Measurements from ENCODE around the gene HNRNPLL.
"Not testable (repeated sequence)": the region's sequence is repeated elsewhere in the genome, so short reads cannot be mapped to it uniquely, and the experiment has no call there.

HNRNPLL gene

GRCh38 chr2:38602732-38603401 lies at the start of gene HNRNPLL:
Gene HNRNPLL, minus strand, starts transcription at chr2:38602928. Its CDS starts 302 bp downstream, at chr2:38602626.
- DNase-seq = peak; percentile 93

DNA sequence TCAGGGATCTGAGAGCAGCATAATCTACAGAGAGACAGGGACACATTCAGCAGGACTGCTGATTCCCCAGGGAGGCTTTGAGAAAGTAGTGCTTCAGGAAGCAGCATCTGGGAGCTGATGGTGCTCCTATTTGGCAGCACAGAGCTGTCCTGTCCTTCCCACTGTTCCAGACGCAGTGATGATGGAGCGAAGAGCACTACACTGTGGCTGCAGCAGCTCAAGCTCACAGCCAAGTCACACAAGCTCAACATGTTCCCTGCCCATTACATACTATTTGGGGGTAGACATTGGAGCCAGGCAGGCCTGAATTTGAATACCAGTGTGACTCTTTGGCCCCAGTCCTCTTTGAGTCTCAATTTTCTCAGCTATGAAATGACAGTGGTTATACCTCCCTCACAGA lies 48.0 kb upstream of the HNRNPLL start:
- DNase-seq = no peak

DNA sequence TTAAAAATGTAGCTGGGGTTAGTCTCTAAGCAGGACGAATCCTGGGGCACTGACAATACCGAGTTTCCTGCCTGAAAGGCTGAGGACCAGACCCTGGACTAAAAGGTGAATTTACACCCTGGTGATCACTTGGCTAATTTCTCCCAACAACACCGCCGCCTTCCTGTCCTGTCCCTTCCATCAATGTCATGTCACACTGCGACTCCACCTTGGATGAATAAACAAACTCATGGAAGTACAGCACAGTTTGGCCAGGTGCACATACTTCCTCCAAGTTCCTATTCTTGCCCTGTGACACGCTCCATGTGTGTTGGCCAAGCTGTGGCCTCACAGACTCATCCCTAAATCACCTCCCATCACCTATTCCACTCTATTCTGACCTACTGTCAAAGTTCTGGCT lies 47.3 kb upstream of the HNRNPLL start:
- DNase-seq = no peak

DNA sequence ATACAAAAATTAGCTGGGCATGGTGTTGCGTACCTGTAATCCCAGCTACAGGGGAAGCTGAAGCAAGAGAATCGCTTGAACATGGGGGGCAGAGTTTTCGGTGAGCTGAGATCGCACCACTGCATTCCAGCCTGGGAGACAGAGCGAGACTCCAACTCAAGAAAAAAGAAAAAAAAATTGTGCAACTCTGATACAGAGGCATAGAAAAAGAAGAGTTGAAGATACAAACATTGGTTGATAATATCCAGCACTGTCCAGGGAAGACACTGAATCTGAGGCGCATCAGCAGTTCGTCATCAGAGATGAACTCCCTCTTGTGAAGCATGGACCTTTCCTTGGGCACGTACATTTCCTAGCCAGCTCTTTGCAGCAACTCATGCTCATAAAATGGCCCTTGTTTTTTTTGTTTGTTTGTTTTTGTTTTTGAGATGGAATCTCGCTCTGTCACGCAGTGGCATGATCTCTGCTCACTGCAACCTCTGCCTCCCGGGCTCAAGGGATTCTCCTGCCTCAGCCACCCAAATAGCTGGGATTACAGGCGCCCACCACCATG lies 46.5 kb upstream of the HNRNPLL start:
- DNase-seq = no peak

- no peak for DNase-seq
These were observed 45.5 kb upstream of the HNRNPLL start for GRCh38 chr2:38648107-38648761.

GRCh38 chr2:38643683-38644511 lies 41.2 kb upstream of the HNRNPLL start:
- not testable (repeated sequence) for DNase-seq

GRCh38 chr2:38643021-38643671 lies 40.4 kb upstream of the HNRNPLL start:
- DNase-seq = no peak

DNA sequence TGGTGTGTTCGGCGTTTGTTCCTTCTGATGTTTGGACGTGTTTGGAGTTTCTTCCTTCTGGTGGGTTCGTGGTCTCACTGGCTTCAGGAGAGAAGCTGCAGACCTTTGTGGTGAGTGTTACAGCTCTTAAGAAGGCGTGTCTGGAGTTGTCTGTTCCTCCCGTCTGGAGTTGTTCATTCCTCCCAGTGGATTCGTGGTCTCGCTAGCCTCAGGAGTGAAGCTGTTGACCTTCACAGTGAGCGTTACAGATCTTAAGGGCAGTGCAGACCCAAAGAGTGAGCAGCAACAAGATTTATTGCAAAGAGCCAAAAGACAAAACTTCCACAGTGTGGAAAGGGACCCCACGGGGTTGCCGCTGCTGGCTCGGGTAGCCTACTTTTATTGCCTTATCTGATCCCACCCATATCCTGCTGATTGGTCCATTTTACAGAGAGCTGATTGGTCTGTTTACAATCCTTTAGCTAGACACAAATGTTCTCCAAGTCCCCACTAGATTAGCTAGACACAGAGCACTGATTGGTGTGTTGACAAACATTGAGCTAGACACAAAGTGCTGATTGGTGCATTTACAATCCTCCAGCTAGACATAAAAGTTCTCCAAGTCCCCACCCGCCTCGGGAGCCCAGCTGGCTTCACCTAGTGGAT lies 39.8 kb upstream of the HNRNPLL start:
- not testable (repeated sequence) for DNase-seq

GRCh38 chr2:38636069-38636468 lies 33.3 kb upstream of the HNRNPLL start:
- DNase-seq = no peak

- DNase-seq = no peak
These were observed 32.4 kb upstream of the HNRNPLL start for GRCh38 chr2:38635139-38635538.

DNA sequence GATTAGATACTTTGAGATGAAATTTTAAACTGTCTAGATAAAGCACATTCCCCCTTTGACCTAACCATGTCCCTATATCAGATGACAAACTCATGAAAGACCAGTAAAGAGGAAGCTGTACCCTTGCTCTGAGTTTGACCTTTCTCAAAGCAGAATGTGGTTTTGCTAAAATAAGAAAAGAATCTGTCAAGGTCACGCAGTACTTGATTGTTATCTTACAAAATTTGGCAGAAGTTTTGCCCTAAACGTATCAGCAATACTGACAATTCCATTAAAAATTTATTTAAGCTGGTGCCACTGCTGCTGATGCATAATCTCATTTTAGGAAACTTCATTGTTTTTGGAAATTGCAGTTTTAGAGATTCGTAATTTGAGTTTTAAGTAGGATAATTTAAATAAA lies 32.0 kb upstream of the HNRNPLL start:
- no peak for DNase-seq

GRCh38 chr2:38633895-38634294 lies 31.2 kb upstream of the HNRNPLL start:
- DNase-seq = no peak

GRCh38 chr2:38632980-38633379 lies 30.3 kb upstream of the HNRNPLL start:
- DNase-seq = no peak

GRCh38 chr2:38631976-38632375 lies 29.2 kb upstream of the HNRNPLL start:
- no peak for DNase-seq

- no peak for DNase-seq
These were observed 27.0 kb upstream of the HNRNPLL start for GRCh38 chr2:38629684-38630083.

DNA sequence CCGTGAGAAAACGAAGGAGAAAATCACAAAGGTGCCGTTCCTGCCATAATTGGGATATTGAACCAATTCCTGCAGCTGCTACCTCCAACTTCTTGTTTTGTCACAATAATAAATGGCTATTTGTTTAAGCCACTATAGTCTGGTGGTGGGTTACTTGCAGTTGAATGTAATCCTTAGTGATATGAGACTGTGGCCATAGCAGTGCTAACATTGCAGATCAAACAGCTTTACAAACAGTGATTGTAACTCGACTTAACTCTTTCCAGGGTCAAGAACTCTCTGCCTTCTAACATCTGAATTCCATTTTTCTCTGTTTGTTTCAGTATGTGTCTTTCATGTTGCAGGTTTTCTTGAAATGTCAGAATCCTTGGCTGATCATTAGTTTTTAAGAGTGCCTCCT lies 24.7 kb upstream of the HNRNPLL start:
- DNase-seq = no peak

- DNase-seq = no peak
These were observed 23.8 kb upstream of the HNRNPLL start for GRCh38 chr2:38626326-38627035.

DNA sequence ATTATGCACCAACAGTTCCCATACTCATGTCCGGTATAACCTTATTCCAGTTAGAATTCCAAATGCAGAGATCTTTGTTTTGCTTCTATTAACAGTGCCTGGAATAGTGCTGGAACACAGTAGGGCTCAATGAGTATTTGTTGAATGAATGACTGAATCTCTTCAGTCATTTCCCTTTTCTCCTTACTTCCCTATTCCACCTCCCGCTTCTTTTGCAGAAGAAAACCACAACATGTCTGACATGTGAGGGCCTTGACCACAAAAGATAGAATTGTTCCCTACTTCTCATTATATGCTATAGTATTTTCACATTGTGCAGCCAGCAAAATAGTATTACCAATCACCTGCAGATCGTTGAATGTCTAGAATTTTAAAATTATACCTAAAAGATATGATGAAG lies 19.5 kb upstream of the HNRNPLL start:
- DNase-seq = no peak

- DNase-seq = no peak
These were observed 18.3 kb upstream of the HNRNPLL start for GRCh38 chr2:38621018-38621417.

DNA sequence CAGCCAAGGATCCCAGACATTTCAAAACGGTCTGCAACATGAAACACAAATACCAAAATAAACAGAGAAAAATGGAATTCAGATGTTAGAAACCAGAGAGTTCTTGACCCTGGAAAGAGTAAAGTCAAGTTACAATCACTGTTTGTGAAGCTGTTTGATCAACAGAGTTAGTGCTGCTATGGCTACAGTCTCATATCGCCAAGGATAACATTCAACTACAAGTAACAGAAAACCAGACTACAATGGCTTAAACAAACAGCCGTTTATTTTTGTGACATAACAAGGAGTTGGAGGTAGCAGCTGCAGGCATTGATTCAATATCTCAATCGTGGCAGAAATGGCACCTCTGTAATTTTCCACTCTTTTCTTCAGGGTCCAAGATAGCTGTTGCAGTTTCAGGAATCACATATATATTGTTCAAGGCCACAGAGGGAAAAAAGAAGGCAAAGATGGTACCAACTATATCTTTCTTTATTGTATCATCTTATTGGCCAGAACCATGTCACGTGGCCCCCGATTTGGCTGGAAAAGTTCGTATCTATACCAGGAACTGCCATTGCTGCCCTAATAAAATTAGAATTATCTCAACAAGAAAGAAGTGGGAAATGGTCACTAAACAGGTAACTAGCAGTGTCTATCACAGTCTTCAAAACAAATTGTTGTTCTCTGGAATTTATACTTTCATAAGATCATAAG lies 17.7 kb upstream of the HNRNPLL start:
- no peak for DNase-seq
